GM19238 (cell line): Measurements from ENCODE around the gene TAC3.

Experiments
- DNase-seq: peaks from one replicate; pipeline ENCODE4 v3.0.0; 2011; ENCODE audit warnings: low spot score; ENCODE audit not compliant: insufficient read length

TAC3 gene

DNA sequence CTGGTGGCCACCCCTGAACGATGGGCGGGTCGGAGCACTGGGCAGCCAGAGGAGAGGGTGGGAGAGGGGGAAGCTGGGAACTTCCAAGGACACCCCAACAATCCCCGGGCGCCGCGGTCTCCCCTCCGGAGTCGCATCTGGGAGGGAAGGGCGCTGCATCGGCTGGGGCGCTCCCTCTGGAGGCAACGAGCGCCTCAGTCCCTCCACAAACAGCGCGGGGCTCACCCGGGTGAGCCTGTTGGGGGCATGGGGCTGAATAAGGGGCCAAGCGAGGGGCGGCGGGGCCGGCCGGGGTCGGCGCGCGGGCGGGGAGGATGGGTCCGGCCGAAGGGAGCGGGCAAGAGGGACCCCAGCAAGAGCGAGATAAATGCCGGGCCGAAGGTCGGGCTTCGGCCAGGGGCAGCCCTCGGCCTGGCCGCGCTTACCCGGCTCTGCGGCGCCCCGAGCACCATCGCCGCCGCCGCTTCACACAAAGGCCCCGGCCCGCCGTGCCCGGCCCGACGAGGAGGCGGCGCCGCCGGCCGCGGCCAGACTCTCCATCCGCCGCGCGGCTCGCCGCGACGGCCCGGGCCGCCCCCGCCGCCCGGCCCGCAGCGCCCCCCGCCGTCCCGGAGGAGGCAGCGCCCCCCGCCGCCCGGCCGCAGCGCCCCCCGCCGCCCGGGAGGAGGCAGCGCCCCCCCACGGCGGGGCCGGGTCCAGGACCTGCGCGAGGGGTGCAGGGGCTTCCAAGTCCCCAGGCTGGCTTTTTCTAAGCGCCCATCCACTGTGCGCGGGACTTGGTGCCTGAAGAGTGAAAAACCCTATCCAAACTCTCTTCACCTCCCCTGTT, 10.1 kb downstream of the TAC3 start, which contains the start of gene ZBTB39:
Gene ZBTB39, minus strand, starts transcription at position 567 of the 829 bp plus-strand sequence. CDS start 1,629 bp downstream, outside the sequence.
- DNase-seq: peak; percentile 83

GRCh38 chr12:57004651-57005050, 11.7 kb downstream of the TAC3 start:
- no peak for DNase-seq

DNA sequence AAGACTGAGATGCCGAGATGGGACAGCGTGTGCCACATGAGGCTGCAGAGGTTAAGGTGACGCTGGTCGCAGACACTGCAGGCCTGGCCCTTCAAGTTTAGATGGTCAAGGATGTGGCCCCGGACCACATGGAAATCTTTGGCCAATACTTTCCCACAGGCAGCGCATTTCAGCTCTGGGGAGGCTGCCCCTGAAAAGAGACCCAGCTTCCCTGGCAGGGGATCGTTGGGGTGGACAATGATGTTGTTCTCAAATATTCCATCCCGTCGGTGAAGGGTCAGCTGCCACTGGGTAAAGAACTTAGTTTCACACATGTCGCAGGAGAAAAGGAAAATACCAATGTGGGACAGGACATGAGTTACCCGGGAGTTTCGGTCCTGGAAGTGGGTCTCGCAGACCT, 12.9 kb downstream of the TAC3 start:
- DNase-seq: no peak

DNA sequence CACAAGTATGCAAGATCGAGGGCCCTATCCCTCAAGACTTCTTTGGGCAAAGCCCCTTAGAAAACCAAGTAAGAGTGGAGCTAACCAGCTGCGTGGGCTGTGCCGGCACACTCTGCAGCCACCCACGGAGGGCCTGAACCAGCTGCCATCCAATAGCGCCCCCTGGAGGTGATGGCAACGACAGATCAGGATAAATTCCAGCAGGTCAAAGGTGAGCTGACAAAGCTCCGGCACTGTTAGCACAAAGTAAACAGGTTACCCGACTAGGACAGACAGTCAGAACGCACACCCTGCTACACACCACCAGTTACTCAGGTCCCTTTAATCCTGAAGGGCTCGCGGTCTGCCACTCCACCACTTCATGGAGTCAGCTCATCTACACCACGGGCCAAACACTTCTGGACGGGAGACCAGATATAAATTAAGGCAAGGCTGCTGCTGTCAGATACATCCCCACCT, 14.9 kb downstream of the TAC3 start:
- DNase-seq: peak; percentile 55

- no peak for DNase-seq
Observed at GRCh38 chr12:57000393-57000792, 15.9 kb downstream of the TAC3 start.

- DNase-seq: no peak
Observed at GRCh38 chr12:56999456-56999855, 16.9 kb downstream of the TAC3 start.

DNA sequence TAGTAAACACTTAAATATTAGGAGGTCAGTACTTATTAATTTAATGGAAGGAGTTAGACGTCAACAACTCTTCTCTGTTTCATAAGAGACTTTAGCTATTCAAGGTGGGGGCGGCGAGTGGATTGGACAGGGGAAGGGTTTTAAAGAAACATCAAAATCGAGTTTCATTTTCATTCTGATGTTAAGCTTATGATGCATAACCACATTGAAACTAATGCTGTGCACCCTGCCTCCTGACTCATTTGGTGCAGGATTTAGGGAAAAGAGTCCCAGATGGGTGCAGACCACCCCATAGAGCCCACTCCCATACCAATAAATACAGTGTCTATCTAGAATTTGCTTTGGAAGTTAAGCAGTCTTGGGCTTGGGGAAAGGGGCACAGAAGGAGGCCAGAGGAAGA, 17.3 kb downstream of the TAC3 start:
- DNase-seq: peak; percentile 76

DNA sequence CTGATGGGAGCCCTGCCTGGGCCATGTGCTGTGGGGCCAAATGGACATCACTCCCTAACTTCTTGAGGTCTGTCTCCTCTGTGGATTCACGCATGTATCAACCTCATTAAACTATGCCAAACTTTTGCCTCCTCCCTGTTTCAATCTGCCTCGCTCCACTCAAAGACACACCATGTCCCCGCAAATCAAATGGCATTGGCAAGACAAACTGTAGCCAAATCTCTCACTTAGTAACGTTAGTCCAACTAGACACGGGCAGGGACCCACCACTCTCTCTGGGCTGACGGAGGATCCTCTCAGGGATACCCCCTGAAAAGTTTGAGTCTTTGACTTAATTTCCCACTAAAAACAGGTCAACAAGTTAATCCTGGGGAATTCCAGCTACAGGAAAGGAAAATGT, 18.0 kb downstream of the TAC3 start:
- DNase-seq: no peak

DNA sequence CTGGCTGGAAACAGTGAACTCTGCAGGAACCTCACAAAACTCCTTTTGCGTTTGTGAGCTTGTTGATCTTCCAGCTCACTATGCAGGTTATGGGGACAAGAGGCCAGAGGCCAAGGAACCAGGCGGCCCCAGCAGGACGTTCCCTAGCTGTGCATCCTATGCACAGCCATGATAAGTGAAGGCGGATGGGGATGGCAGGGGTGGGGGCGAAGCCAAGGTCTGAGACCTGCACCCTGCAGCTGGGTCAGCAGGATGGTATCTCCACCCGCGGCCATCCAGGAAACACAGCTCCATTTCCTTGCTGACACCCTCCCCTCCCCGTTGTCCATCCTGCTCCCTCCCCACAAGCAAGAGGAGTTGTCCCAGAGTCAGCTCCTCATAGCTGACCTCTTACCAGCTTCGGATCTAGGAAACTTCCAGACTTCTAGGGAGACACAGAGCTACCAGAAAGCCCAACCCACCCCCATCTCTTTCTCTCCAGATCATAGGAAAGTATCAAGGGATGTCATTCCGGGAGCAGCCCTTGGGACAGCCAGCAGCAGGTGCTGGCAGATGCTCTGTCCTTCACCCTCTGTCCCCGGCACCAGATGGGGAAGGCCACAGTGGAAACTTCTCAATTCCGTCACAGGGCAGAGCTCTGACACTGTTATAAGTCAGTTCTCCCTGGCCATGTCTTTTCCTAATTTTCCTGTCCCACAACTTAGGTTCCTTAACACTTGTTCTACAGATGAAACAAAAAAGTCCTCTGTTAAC, 19.4 kb downstream of the TAC3 start:
- no peak for DNase-seq

DNA sequence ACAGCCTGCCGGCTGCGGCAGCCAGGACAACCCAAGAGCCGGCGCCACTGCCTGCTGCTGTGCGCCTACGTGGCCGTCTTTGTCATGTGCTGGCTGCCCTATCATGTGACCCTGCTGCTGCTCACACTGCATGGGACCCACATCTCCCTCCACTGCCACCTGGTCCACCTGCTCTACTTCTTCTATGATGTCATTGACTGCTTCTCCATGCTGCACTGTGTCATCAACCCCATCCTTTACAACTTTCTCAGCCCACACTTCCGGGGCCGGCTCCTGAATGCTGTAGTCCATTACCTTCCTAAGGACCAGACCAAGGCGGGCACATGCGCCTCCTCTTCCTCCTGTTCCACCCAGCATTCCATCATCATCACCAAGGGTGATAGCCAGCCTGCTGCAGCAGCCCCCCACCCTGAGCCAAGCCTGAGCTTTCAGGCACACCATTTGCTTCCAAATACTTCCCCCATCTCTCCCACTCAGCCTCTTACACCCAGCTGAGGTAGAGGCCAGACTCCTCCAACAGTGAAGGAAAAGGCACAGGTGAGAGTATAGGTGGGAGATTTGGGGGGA, 20.3 kb downstream of the TAC3 start:
- DNase-seq: no peak

DNA sequence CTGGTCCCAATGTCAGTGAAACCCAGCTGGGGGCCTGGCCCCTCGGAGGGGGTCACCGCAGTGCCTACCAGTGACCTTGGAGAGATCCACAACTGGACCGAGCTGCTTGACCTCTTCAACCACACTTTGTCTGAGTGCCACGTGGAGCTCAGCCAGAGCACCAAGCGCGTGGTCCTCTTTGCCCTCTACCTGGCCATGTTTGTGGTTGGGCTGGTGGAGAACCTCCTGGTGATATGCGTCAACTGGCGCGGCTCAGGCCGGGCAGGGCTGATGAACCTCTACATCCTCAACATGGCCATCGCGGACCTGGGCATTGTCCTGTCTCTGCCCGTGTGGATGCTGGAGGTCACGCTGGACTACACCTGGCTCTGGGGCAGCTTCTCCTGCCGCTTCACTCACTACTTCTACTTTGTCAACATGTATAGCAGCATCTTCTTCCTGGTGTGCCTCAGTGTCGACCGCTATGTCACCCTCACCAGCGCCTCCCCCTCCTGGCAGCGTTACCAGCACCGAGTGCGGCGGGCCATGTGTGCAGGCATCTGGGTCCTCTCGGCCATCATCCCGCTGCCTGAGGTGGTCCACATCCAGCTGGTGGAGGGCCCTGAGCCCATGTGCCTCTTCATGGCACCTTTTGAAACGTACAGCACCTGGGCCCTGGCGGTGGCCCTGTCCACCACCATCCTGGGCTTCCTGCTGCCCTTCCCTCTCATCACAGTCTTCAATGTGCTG, 21.0 kb downstream of the TAC3 start:
- DNase-seq: no peak

- no peak for DNase-seq
Observed at GRCh38 chr12:56994231-56994746, 22.0 kb downstream of the TAC3 start.

GRCh38 chr12:56993346-56993745, 23.0 kb downstream of the TAC3 start:
- no peak for DNase-seq

DNA sequence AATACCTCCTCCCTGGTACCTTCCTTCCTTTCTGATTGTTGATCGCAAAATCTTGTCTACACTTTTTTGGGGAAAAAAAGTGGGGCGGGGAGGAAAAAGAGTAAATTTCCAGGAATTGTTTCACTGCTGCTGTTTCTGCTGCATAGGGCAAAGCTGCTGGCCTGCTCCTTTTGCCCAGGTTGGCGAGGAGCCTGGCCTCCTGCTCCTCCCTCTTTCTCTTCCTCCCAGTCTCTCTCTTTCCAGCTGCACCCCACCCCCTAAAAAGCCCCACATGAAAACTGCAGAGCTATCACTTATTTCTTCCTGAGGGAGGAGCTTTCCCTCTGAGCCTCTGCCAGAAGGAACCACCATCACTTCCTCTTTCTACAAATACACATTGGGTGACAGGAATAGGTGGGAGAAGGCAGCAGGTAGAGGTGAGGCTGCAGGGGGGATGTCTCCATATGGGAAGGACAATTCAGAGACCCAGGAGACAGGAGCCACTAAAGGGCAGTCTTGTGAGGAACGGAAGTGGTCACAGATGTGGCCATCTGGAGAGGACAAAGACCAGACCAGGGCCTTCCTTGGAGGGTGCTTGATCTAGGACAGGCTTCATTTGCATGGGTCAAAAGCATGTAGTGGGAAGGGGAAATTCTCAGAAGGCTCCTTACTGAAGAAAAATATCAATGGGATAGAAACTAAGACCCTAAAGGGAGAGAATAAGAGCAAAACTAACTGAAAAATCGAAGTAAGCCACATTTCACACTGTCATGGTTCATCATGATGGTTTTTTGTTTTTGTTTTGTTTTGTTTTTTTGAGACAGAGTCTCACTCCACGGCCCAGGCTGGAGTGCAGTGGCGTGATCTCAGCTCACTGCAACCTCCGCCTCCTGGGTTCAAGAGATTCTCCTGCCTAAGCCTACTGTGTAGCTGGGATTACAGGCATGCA, 24.7 kb downstream of the TAC3 start:
- DNase-seq: no peak

GRCh38 chr12:56990648-56991318, 25.5 kb downstream of the TAC3 start:
- DNase-seq: no peak

DNA sequence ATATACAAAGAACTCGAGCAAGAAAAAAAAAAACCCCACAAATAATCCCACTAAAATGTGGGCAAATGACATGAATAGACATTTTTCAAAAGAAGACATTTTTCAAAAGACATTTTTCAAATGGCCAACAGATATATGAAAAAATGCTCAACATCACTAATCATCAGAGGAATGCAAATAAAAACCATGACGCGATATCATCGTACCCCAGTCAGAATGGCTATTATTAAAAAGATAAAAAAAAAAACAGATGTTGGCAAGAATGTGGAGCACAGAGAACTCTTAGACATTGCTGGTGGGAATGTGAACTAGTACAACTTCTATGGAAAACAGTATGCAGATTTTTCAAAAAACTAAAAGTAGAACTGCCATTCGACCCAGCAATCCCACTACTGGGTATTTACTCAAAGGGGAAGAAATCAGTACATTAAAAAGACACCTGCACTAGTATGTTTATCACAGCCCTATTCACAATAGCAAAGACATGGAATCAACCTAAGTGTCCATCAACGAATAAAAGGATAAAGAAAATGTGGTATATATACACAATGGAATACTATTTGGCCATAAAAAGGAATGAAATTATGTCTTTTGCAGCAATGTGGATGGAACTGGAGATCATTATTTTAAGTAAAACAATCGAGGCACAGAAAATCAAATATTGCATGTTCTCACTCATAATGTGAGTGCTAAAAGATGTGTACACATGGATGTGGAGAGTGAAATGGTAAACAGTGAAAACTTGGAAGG, 26.3 kb downstream of the TAC3 start:
- no peak for DNase-seq

DNA sequence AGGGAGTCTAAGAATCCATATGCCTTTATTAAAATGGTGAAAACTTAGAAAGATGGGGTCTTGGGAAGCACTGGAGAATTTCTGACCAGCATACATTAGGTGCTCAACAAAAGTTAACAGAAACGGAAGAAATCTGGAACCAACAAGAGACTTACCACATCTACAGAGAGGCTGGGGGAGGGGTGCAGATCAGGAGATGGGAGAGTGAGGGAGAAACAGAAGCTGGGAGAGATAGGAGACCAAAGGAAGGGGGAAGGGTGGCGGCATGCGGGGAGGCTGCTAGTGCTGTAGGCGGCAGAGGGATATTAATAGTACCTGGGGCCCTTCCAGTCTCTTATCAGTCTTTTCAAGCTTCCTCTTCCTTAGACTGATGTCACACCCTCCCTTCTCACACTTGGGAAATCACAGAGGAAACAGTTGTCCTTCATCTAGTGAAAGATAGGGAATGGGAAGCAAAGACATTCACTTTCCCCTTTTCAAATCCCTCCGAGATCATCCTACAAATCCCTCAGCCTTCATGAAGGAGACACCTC, 28.1 kb downstream of the TAC3 start:
- no peak for DNase-seq

GRCh38 chr12:56987551-56988053, 28.7 kb downstream of the TAC3 start:
- peak; percentile 69 for DNase-seq
